Skeletal muscle cell (primary cell): ENCODE measurements around the gene CRYBA1.
"Not testable (repeated sequence)": the region's sequence is repeated elsewhere in the genome, so short reads cannot be mapped to it uniquely, and the experiment has no call there.

Source experiments
- DNase-seq: peaks from one replicate; pipeline ENCODE4 v3.0.0-alpha.2; 2010; ENCODE audit warnings: low read depth
- H3K4me3 ChIP-seq: 2 replicates; pipeline ENCODE4 v1.5.1; 2011; ENCODE audit warnings: low read depth, mild to moderate bottlenecking, control low read depth, low read length, moderate library complexity

The CRYBA1 gene

GRCh38 chr17:29263916-29264315 lies 17.3 kb downstream of the CRYBA1 start:
- no peak overlapping the region for H3K4me3 ChIP-seq
- no peak for DNase-seq

GRCh38 chr17:29271980-29272379 lies 25.3 kb downstream of the CRYBA1 start:
- not testable (repeated sequence) for DNase-seq, H3K4me3 ChIP-seq

DNA sequence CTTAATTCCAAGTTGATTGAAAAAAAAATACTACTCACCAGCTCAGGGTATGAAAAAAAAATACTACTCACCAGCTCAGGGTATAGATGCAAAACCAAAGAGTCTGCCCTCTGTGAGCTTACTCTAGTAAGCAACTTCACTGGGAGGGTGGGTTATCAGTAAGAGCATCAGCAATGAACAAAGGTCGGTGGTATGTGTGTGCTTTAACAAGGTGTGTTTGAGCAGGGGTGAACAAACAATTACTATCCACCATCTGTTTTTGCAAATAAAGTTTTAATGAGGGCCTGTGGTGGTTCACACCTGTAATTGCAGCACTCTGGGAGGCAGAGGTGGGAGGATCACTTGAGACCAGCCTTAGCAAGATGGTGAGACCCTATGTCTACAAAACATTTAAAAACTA lies 27.3 kb downstream of the CRYBA1 start:
- no peak overlapping the region for H3K4me3 ChIP-seq
- no peak for DNase-seq

- no peak overlapping the region for H3K4me3 ChIP-seq
Observed at GRCh38 chr17:29278692-29279091, 32.0 kb downstream of the CRYBA1 start.

GRCh38 chr17:29279397-29280070 lies 32.9 kb downstream of the CRYBA1 start:
- H3K4me3 ChIP-seq: no peak overlapping the region
- no peak for DNase-seq

More at GRCh38 chr17:29278692-29279091, 32.0 kb downstream of the CRYBA1 start:
- no peak for DNase-seq

DNA sequence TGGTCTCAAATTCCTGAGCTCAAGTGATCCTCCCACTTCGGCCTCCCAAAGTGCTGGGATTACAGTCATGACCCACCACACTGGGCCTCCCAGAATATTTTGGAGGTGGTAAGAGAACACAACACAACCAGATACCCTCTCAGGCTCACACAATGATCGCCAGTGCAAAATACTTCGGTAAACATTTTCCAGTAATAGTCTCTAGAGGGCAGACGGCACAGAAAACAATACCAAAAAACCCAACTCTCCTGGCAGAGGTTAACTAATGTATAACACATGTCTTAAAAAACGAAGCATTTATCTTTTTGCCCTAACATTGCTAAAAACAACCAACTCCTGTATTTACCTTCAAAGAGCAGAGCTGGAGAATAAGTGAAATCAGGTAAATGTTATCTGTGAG lies 36.8 kb downstream of the CRYBA1 start:
- no peak for DNase-seq
- no peak overlapping the region for H3K4me3 ChIP-seq

- DNase-seq: no peak
- no peak overlapping the region for H3K4me3 ChIP-seq
Observed at GRCh38 chr17:29283961-29284360, 37.3 kb downstream of the CRYBA1 start.

DNA sequence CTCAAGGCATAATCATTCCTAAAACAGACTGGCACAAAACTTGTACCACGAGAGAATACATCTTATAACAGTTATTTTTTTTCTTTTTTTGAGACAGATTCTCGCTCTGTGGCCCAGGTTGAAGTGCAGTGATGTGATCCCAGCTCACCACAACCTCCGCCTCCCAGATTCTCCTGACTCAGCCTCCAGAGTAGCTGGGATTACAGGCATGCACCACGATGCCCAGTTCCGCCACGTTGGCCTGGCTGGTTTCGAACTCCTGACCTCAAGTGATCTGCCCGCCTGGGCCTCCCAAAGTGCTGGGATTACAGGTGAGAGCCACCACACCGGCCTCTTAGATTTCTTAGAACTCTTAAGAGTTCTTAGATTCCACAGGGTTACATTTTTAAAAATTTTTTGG lies 43.2 kb downstream of the CRYBA1 start:
- no peak overlapping the region for H3K4me3 ChIP-seq
- no peak for DNase-seq

GRCh38 chr17:29291163-29291752 lies 44.6 kb downstream of the CRYBA1 start:
- peak overlapping the region; percentile 76 for H3K4me3 ChIP-seq
- DNase-seq: peak; percentile 18

- DNase-seq: no peak
- peak overlapping the region; percentile 98 for H3K4me3 ChIP-seq
Observed at GRCh38 chr17:29292071-29292991, 45.7 kb downstream of the CRYBA1 start.

DNA sequence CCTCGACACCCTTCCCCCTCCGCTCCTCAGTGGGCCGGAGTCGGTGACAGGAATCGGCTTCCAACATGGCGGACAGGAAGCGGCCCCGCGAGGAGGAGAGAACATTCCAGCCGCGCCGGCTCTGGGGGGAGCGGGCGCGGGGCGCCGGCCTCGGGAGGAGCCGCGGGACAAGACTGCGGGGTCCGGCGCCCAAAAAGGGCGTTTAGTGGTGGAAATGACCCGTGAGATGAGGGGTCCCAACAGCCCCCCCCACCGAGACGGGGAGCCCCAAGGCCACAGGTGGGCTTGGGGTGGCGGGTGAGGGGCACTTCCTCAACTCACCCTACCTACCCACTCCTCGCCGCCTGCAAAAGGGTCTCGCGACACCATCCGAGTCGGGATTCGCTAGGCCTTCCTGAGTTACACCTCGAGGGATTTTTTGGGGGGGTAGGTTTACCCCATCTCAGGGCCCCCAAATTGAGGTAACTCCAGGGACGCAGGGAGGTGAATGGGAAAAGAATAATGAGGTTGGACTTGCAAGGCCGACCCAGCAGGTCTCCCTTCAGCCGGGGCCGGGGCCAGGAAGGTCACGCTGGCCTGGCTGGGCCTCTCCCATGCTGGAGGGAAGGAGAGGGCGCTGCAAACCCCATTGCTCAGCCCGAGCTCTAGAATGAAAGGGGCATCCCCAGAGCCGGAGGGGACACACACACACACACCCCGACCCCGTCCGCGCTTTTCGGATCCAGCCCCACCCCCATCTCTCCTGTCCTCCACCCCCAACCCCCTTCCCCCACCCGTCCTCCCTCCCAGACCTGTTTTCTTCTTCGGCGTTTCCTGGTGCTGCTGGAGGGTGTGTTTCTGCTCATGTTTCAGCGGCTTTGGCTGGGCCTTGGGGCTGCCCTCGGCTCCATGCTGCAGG lies 46.6 kb downstream of the CRYBA1 start:
- peak; percentile 11 for DNase-seq

GRCh38 chr17:29293890-29294579 lies 47.4 kb downstream of the CRYBA1 start, which contains the start of gene NUFIP2:
Gene NUFIP2, minus strand, starts transcription at chr17:29294148. Its CDS starts 89 bp downstream, at chr17:29294059.
- peak within 1 kb of the TSS; percentile 98 for H3K4me3 ChIP-seq
- DNase-seq: peak; percentile 93

More for the DNA sequence above, 46.6 kb downstream of the CRYBA1 start:
- peak overlapping the region; percentile 98 for H3K4me3 ChIP-seq

DNA sequence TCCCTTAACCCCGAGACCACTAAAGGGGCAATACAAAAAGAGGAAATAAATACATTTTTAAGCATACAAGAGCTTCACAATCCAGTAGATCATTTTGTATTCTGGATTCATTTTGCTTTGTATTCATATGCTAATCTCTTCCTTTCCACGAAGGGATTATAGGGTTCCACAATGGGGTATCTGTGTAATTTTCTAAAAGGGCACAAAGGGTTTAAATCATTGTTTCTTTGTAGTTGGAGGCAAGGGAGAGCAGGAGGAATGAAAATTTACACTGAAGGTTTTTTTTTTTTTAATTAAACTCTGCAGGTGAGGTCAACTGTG lies 47.9 kb downstream of the CRYBA1 start:
- no peak for DNase-seq
- peak overlapping the region; percentile 98 for H3K4me3 ChIP-seq

- no peak overlapping the region for H3K4me3 ChIP-seq
- no peak for DNase-seq
Observed at GRCh38 chr17:29295420-29295819, 48.8 kb downstream of the CRYBA1 start.

- DNase-seq: no peak
- H3K4me3 ChIP-seq: no peak overlapping the region
Observed at GRCh38 chr17:29299031-29299430, 52.4 kb downstream of the CRYBA1 start.

GRCh38 chr17:29303386-29303785 lies 56.7 kb downstream of the CRYBA1 start:
- no peak overlapping the region for H3K4me3 ChIP-seq
- DNase-seq: no peak
